ENCODE results near the gene MYO10. TPM values are rescaled to one million over a fixed set of nuclear protein-coding genes. Genes with fewer than 3 reads are reported as not detected.

The MYO10 gene
- total RNA-seq, 2 experiments from 2014 or later, result 0.30 TPM; not detected in 1

GRCh38 chr5:16871746-16872339 is 64.2 kb downstream of the MYO10 start:
- Mint-ChIP-seq H3K36me3 (no peaks in the 10 kb centered on the region), H3K9me3 (no peaks in the 10 kb centered on the region), H3K4me3 (no peak overlapping the region), H3K4me1 (no peaks in the 10 kb centered on the region), H3K27me3 (no peaks in the 10 kb centered on the region), H3K27ac (no peak overlapping the region)
- DNase-seq, result no peak

- no peaks in the 10 kb centered on the region for H3K9me3 Mint-ChIP-seq
- H3K36me3 Mint-ChIP-seq, result no peaks in the 10 kb centered on the region
- no peaks in the 10 kb centered on the region for H3K27me3 Mint-ChIP-seq
- no peak overlapping the region for H3K27ac Mint-ChIP-seq
- no peak for DNase-seq
- H3K4me3 Mint-ChIP-seq, result no peak overlapping the region
- no peaks in the 10 kb centered on the region for H3K4me1 Mint-ChIP-seq
These were observed 65.2 kb downstream of the MYO10 start for GRCh38 chr5:16870878-16871277.

GRCh38 chr5:16869821-16870796 is 66.0 kb downstream of the MYO10 start:
- Mint-ChIP-seq H3K4me3 (no peak overlapping the region), H3K27me3 (no peaks in the 10 kb centered on the region), H3K27ac (no peak overlapping the region), H3K4me1 (no peaks in the 10 kb centered on the region), H3K36me3 (no peaks in the 10 kb centered on the region), H3K9me3 (no peaks in the 10 kb centered on the region)
- DNase-seq, result no peak

- no peak for DNase-seq
- Mint-ChIP-seq H3K36me3 (no peaks in the 10 kb centered on the region), H3K4me3 (no peak overlapping the region), H3K9me3 (no peaks in the 10 kb centered on the region), H3K4me1 (no peaks in the 10 kb centered on the region), H3K27me3 (no peaks in the 10 kb centered on the region), H3K27ac (no peak overlapping the region)
These were observed 68.5 kb downstream of the MYO10 start for GRCh38 chr5:16867577-16867953.

- no peak overlapping the region for H3K27ac Mint-ChIP-seq
- H3K4me1 Mint-ChIP-seq, result no peaks in the 10 kb centered on the region
- H3K9me3 Mint-ChIP-seq, result no peaks in the 10 kb centered on the region
- no peaks in the 10 kb centered on the region for H3K27me3 Mint-ChIP-seq
- no peaks in the 10 kb centered on the region for H3K36me3 Mint-ChIP-seq
- no peak for DNase-seq
- H3K4me3 Mint-ChIP-seq, result no peak overlapping the region
These were observed 69.1 kb downstream of the MYO10 start for GRCh38 chr5:16866795-16867576.

- H3K36me3 Mint-ChIP-seq, result no peaks in the 10 kb centered on the region
- H3K27me3 Mint-ChIP-seq, result no peaks in the 10 kb centered on the region
- H3K4me3 Mint-ChIP-seq, result no peak overlapping the region
- H3K9me3 Mint-ChIP-seq, result no peaks in the 10 kb centered on the region
- H3K27ac Mint-ChIP-seq, result no peak overlapping the region
- DNase-seq, result no peak
- no peaks in the 10 kb centered on the region for H3K4me1 Mint-ChIP-seq
These were observed 69.8 kb downstream of the MYO10 start for GRCh38 chr5:16866273-16866672.

- no peaks in the 10 kb centered on the region for H3K4me1 Mint-ChIP-seq
- DNase-seq, result no peak
- H3K4me3 Mint-ChIP-seq, result no peak overlapping the region
- no peaks in the 10 kb centered on the region for H3K27me3 Mint-ChIP-seq
- H3K36me3 Mint-ChIP-seq, result no peaks in the 10 kb centered on the region
- no peak overlapping the region for H3K27ac Mint-ChIP-seq
- H3K9me3 Mint-ChIP-seq, result no peaks in the 10 kb centered on the region
These were observed 70.9 kb downstream of the MYO10 start for GRCh38 chr5:16865151-16865550.

GRCh38 chr5:16864631-16865131 is 71.4 kb downstream of the MYO10 start:
- no peak for DNase-seq
- Mint-ChIP-seq H3K4me1 (no peaks in the 10 kb centered on the region), H3K36me3 (no peaks in the 10 kb centered on the region), H3K27ac (no peak overlapping the region), H3K4me3 (no peak overlapping the region), H3K27me3 (no peaks in the 10 kb centered on the region), H3K9me3 (no peaks in the 10 kb centered on the region)

GRCh38 chr5:16863469-16863946 is 72.6 kb downstream of the MYO10 start:
- no peaks in the 10 kb centered on the region for H3K4me1 Mint-ChIP-seq
- no peak overlapping the region for H3K27ac Mint-ChIP-seq
- H3K27me3 Mint-ChIP-seq, result no peaks in the 10 kb centered on the region
- H3K36me3 Mint-ChIP-seq, result no peaks in the 10 kb centered on the region
- no peak overlapping the region for H3K4me3 Mint-ChIP-seq
- DNase-seq, result no peak
- peaks cover 4% of the 10 kb centered on the region for H3K9me3 Mint-ChIP-seq

GRCh38 chr5:16862777-16863176 is 73.3 kb downstream of the MYO10 start:
- no peak overlapping the region for H3K27ac Mint-ChIP-seq
- no peaks in the 10 kb centered on the region for H3K4me1 Mint-ChIP-seq
- H3K27me3 Mint-ChIP-seq, result no peaks in the 10 kb centered on the region

GRCh38 chr5:16859346-16859745 is 76.7 kb downstream of the MYO10 start:
- peaks cover 5% of the 10 kb centered on the region for H3K9me3 Mint-ChIP-seq
- no peaks in the 10 kb centered on the region for H3K4me1 Mint-ChIP-seq
- DNase-seq, result no peak
- no peaks in the 10 kb centered on the region for H3K27me3 Mint-ChIP-seq
- no peak overlapping the region for H3K27ac Mint-ChIP-seq
- H3K4me3 Mint-ChIP-seq, result no peak overlapping the region
- no peaks in the 10 kb centered on the region for H3K36me3 Mint-ChIP-seq

More at GRCh38 chr5:16862777-16863176, 73.3 kb downstream of the MYO10 start:
- H3K9me3 Mint-ChIP-seq, result peaks cover 5% of the 10 kb centered on the region
- no peaks in the 10 kb centered on the region for H3K36me3 Mint-ChIP-seq
- H3K4me3 Mint-ChIP-seq, result no peak overlapping the region
- no peak for DNase-seq

- Mint-ChIP-seq H3K27me3 (no peaks in the 10 kb centered on the region), H3K4me3 (no peak overlapping the region)
These were observed 77.9 kb downstream of the MYO10 start for GRCh38 chr5:16858151-16858550.

GRCh38 chr5:16857635-16858034 is 78.5 kb downstream of the MYO10 start:
- no peak for DNase-seq
- Mint-ChIP-seq H3K4me3 (no peak overlapping the region), H3K36me3 (no peaks in the 10 kb centered on the region), H3K27me3 (no peaks in the 10 kb centered on the region), H3K27ac (no peak overlapping the region), H3K4me1 (no peaks in the 10 kb centered on the region), H3K9me3 (peaks cover 5% of the 10 kb centered on the region)

More at GRCh38 chr5:16858151-16858550, 77.9 kb downstream of the MYO10 start:
- no peak for DNase-seq
- Mint-ChIP-seq H3K27ac (no peak overlapping the region), H3K4me1 (no peaks in the 10 kb centered on the region), H3K36me3 (no peaks in the 10 kb centered on the region), H3K9me3 (peaks cover 5% of the 10 kb centered on the region)

GRCh38 chr5:16856531-16856930 is 79.6 kb downstream of the MYO10 start:
- Mint-ChIP-seq H3K27me3 (peaks cover 7% of the 10 kb centered on the region), H3K36me3 (no peaks in the 10 kb centered on the region), H3K9me3 (peaks cover 5% of the 10 kb centered on the region), H3K27ac (no peak overlapping the region), H3K4me3 (no peak overlapping the region), H3K4me1 (no peaks in the 10 kb centered on the region)
- DNase-seq, result no peak

GRCh38 chr5:16855898-16856297 is 80.2 kb downstream of the MYO10 start:
- no peak for DNase-seq
- Mint-ChIP-seq H3K4me1 (no peaks in the 10 kb centered on the region), H3K4me3 (no peak overlapping the region), H3K9me3 (peaks cover 5% of the 10 kb centered on the region), H3K27me3 (peaks cover 7% of the 10 kb centered on the region), H3K27ac (no peak overlapping the region), H3K36me3 (no peaks in the 10 kb centered on the region)

All from activated naive CD8-positive, alpha-beta T cell treated with anti-CD3 and anti-CD28 coated beads for 36 hours (primary cell).